Neural cell (in vitro differentiated cells): Measurements from ENCODE around the gene ANGPTL5. TPM values are rescaled to one million over a fixed set of nuclear protein-coding genes. Genes with fewer than 3 reads are reported as not detected.

Experiments used
- H2AFZ ChIP-seq: fragments of 200-600, 300-800 bp; sonication (generic), shearing (Covaris generic); 2 replicates; pipeline ENCODE4 v1.6.0; 2014; ENCODE audit warnings: low read depth, mild to moderate bottlenecking, antibody characterized with exemption, low read length, moderate library complexity
- H3F3A ChIP-seq: fragments of 200-600 bp; shearing (Covaris generic); 2 replicates; pipeline ENCODE4 v1.6.1; 2016; ENCODE audit warnings: mild to moderate bottlenecking, moderate library complexity, mixed read lengths, antibody characterized with exemption, low read length; ENCODE audit not compliant: insufficient read depth, poor library complexity, severe bottlenecking
- H3K27ac ChIP-seq: fragments of 200-600, 300-800 bp; sonication (generic), shearing (Covaris generic); 2 replicates; pipeline ENCODE4 v1.5.1; 2014; ENCODE audit warnings: mild to moderate bottlenecking, low read length, moderate library complexity
- H3K27me3 ChIP-seq: fragments of 300-800, 200-600 bp; sonication (generic), shearing (Covaris generic); 2 replicates; pipeline ENCODE4 v1.6.0; 2014; ENCODE audit warnings: mild to moderate bottlenecking, low read depth, low read length, moderate library complexity; ENCODE audit not compliant: insufficient read depth
- H3K36me3 ChIP-seq: fragments of 300-800, 200-600 bp; sonication (generic), shearing (Covaris generic); 2 replicates; pipeline ENCODE4 v1.5.1; 2014; ENCODE audit warnings: mild to moderate bottlenecking, antibody characterized with exemption, low read length, moderate library complexity; ENCODE audit not compliant: insufficient read depth
- H3K4me2 ChIP-seq: fragments of 300-800, 200-600 bp; sonication (generic), shearing (Covaris generic); 2 replicates; pipeline ENCODE4 v1.6.0; 2014; ENCODE audit warnings: mild to moderate bottlenecking, low read length
- H3K4me3 ChIP-seq: fragments of 300-800, 200-600 bp; sonication (generic), shearing (Covaris generic); 2 replicates; pipeline ENCODE4 v1.5.1; 2014; ENCODE audit warnings: mild to moderate bottlenecking, low read length, moderate library complexity
- H3K79me2 ChIP-seq: fragments of 200-600 bp; shearing (Covaris generic); replicated peaks from 2 replicates; pipeline ENCODE4 v1.6.0; 2014; ENCODE audit warnings: mild to moderate bottlenecking, low read length, moderate library complexity; ENCODE audit not compliant: insufficient read depth
- H3K9ac ChIP-seq: fragments of 300-800, 200-600 bp; sonication (generic), shearing (Covaris generic); 2 replicates; pipeline ENCODE4 v1.6.1; 2016; ENCODE audit warnings: mild to moderate bottlenecking, low read length, mixed read lengths
- H3K9me2 ChIP-seq: fragments of 200-600 bp; shearing (Covaris generic); 2 replicates; pipeline ENCODE4 v1.6.1; 2016; ENCODE audit warnings: mild to moderate bottlenecking, low read length, mixed read lengths; ENCODE audit not compliant: insufficient read depth
- H3K9me3 ChIP-seq: fragments of 200-600, 300-800 bp; sonication (generic), shearing (Covaris generic); 2 replicates; pipeline ENCODE4 v1.6.1; 2016; ENCODE audit warnings: mild to moderate bottlenecking, mixed run types, low read length, moderate library complexity, mixed read lengths
- H4K20me1 ChIP-seq: fragments of 200-600 bp; shearing (Covaris generic); 2 replicates; pipeline ENCODE4 v1.6.1; 2016; ENCODE audit warnings: mild to moderate bottlenecking, mixed run types; ENCODE audit not compliant: insufficient read depth
- EP300 ChIP-seq: fragments of 450-650 bp; conservative IDR thresholded peaks from 2 replicates; pipeline ENCODE4 v1.6.1; 2014; ENCODE audit warnings: antibody characterized with exemption, mild to moderate bottlenecking, moderate library complexity; ENCODE audit not compliant: poor library complexity, severe bottlenecking
- EZH2 ChIP-seq: fragments of 200-600, 300-800 bp; shearing (Covaris generic), sonication (generic); IDR thresholded peaks from 2 replicates; pipeline ENCODE4 v1.6.1; 2014; ENCODE audit warnings: antibody characterized with exemption, low read length, borderline replicate concordance, mild to moderate bottlenecking; ENCODE audit not compliant: insufficient read depth, poor library complexity, severe bottlenecking
- MXI1 ChIP-seq: fragments of 450-650 bp; conservative IDR thresholded peaks from 2 replicates; pipeline ENCODE4 v1.6.1; 2014; ENCODE audit warnings: antibody characterized with exemption, mild to moderate bottlenecking; ENCODE audit not compliant: poor library complexity, severe bottlenecking
- POLR2AphosphoS5 ChIP-seq: IDR thresholded peaks from 2 replicates; pipeline ENCODE4 v1.6.1; 2012
- RAD21 ChIP-seq: fragments of 450-650 bp; conservative IDR thresholded peaks from 2 replicates; pipeline ENCODE4 v1.6.1; 2014; ENCODE audit warnings: antibody characterized with exemption, mild to moderate bottlenecking, moderate library complexity
- SMC3 ChIP-seq: fragments of 450-650 bp; conservative IDR thresholded peaks from 2 replicates; pipeline ENCODE4 v1.6.1; 2014; ENCODE audit warnings: antibody characterized with exemption, mild to moderate bottlenecking, moderate library complexity; ENCODE audit not compliant: poor library complexity
- TAF1 ChIP-seq: IDR thresholded peaks from 2 replicates; pipeline ENCODE4 v1.6.1; 2012; ENCODE audit warnings: low read depth
- polyA plus RNA-seq: library from polyadenylated mRNA; depleted of rRNA; stranded (reverse); fragments of >200 nt; gene quantifications from 2 replicates; pipeline ENCODE4 v1.2.3, GENCODE V29; 2014
- TF ChIP-seq, protein P1 (sequence below): IDR thresholded peaks from 2 replicates; pipeline ENCODE4 v1.6.1; 2012; ENCODE audit warnings: borderline replicate concordance
- TF ChIP-seq, protein P2 (sequence below): fragments of 450-650 bp; IDR thresholded peaks from 2 replicates; pipeline ENCODE4 v1.5.1; 2014; ENCODE audit warnings: antibody characterized with exemption, mild to moderate bottlenecking, moderate library complexity; ENCODE audit not compliant: poor library complexity, severe bottlenecking

Gene ANGPTL5
- polyA plus RNA-seq, 1 donor from 2014 or later: not detected

DNA sequence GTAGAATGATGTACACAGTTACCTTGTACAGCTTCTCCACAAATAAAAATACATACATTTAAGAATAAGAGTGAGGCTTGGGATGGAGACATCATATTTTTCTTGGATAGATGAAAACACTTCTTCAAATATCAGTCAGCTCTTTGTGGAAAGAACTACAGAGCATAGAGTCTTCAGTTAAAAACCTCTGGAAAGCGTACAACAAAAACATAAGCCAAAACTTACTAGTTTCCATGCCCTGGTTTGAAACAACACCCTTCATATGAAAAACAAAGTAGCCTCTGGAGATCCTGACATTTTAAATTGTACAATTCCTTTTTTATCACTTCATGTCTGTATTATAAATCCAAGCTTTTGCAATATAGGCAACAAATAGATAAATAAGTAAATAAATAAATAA lies 8.5 kb downstream of the ANGPTL5 start:
- Histone ChIP-seq H3K9ac (no peak overlapping the region), H3K4me2 (no peak overlapping the region), H4K20me1 (no peaks in the 10 kb centered on the region), H3K27ac (no peak overlapping the region), H2AFZ (no peak overlapping the region), H3K9me3 (no peaks in the 10 kb centered on the region), H3F3A (no peaks in the 10 kb centered on the region), H3K36me3 (no peaks in the 10 kb centered on the region), H3K79me2 (no peaks in the 10 kb centered on the region), H3K4me3 (no peak overlapping the region), H3K27me3 (no peaks in the 10 kb centered on the region), H3K9me2 (no peaks in the 10 kb centered on the region)
- TF ChIP-seq, protein P1, sequence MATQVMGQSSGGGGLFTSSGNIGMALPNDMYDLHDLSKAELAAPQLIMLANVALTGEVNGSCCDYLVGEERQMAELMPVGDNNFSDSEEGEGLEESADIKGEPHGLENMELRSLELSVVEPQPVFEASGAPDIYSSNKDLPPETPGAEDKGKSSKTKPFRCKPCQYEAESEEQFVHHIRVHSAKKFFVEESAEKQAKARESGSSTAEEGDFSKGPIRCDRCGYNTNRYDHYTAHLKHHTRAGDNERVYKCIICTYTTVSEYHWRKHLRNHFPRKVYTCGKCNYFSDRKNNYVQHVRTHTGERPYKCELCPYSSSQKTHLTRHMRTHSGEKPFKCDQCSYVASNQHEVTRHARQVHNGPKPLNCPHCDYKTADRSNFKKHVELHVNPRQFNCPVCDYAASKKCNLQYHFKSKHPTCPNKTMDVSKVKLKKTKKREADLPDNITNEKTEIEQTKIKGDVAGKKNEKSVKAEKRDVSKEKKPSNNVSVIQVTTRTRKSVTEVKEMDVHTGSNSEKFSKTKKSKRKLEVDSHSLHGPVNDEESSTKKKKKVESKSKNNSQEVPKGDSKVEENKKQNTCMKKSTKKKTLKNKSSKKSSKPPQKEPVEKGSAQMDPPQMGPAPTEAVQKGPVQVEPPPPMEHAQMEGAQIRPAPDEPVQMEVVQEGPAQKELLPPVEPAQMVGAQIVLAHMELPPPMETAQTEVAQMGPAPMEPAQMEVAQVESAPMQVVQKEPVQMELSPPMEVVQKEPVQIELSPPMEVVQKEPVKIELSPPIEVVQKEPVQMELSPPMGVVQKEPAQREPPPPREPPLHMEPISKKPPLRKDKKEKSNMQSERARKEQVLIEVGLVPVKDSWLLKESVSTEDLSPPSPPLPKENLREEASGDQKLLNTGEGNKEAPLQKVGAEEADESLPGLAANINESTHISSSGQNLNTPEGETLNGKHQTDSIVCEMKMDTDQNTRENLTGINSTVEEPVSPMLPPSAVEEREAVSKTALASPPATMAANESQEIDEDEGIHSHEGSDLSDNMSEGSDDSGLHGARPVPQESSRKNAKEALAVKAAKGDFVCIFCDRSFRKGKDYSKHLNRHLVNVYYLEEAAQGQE: no peak
- no peak for TF ChIP-seq SMC3
- no peak for TF ChIP-seq POLR2AphosphoS5
- TF ChIP-seq, protein P2, sequence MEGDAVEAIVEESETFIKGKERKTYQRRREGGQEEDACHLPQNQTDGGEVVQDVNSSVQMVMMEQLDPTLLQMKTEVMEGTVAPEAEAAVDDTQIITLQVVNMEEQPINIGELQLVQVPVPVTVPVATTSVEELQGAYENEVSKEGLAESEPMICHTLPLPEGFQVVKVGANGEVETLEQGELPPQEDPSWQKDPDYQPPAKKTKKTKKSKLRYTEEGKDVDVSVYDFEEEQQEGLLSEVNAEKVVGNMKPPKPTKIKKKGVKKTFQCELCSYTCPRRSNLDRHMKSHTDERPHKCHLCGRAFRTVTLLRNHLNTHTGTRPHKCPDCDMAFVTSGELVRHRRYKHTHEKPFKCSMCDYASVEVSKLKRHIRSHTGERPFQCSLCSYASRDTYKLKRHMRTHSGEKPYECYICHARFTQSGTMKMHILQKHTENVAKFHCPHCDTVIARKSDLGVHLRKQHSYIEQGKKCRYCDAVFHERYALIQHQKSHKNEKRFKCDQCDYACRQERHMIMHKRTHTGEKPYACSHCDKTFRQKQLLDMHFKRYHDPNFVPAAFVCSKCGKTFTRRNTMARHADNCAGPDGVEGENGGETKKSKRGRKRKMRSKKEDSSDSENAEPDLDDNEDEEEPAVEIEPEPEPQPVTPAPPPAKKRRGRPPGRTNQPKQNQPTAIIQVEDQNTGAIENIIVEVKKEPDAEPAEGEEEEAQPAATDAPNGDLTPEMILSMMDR: no peak
- TF ChIP-seq EZH2: no peak
- no peak for TF ChIP-seq EP300
- TF ChIP-seq MXI1: no peak
- no peak for TF ChIP-seq TAF1
- no peak for TF ChIP-seq RAD21

DNA sequence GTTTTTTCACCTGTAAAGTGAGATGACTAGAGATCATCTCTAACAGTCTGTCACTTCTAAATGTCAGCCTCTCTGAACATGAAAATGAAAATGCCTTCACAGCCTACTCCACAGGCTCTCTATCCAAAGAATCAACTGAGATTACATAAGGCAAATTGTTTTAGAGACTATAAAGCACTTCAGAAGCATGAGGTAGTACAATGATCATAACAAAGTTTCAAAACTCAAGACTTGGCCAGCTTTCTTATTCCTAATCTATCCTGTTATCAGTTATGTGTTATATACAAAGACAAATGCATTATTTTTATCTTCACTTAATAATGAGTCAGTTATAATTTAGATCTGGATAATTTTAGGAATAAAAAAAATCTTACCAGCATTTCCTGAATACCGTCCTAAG lies 21.8 kb downstream of the ANGPTL5 start:
- no peaks in the 10 kb centered on the region for H3K9me2 ChIP-seq
- no peaks in the 10 kb centered on the region for H3F3A ChIP-seq
- no peaks in the 10 kb centered on the region for H3K9me3 ChIP-seq
- H3K79me2 ChIP-seq: no peaks in the 10 kb centered on the region
- no peak overlapping the region for H3K4me3 ChIP-seq
- H3K27ac ChIP-seq: no peak overlapping the region
- H3K4me2 ChIP-seq: no peak overlapping the region
- no peaks in the 10 kb centered on the region for H3K36me3 ChIP-seq
- no peaks in the 10 kb centered on the region for H3K27me3 ChIP-seq
- H4K20me1 ChIP-seq: no peaks in the 10 kb centered on the region
- TF ChIP-seq, protein P1: no peak
- TF ChIP-seq SMC3 (no peak), TAF1 (no peak), EP300 (no peak), EZH2 (no peak), RAD21 (no peak), POLR2AphosphoS5 (no peak), MXI1 (no peak)
- TF ChIP-seq, protein P2: no peak
- H3K9ac ChIP-seq: no peak overlapping the region
- no peak overlapping the region for H2AFZ ChIP-seq
